Testis (tissue), 3 donors: ENCODE data around the gene KLHL40. TPM values are rescaled to one million over a fixed set of nuclear protein-coding genes. Genes with fewer than 3 reads are reported as not detected.
"Not testable (repeated sequence)": the region's sequence is repeated elsewhere in the genome, so short reads cannot be mapped to it uniquely, and the experiment has no call there.

Experiments
- DNase-seq: peaks from one replicate; pipeline ENCODE4 v3.0.0-alpha.2; 2019
- H3K27ac ChIP-seq, 2 donors: fragments of 200-600 bp; sonication (generic); one replicate each; pipeline ENCODE4 v1.5.1; 2019
- H3K27me3 ChIP-seq: fragments of 200-600 bp; sonication (generic); one replicate; pipeline ENCODE4 v1.5.1; 2019
- H3K36me3 ChIP-seq: fragments of 200-600 bp; sonication (generic); one replicate; pipeline ENCODE4 v1.5.1; 2017; ENCODE audit warnings: low read depth; ENCODE audit errors: missing control alignments
- H3K4me1 ChIP-seq: fragments of 200-600 bp; sonication (generic); one replicate; pipeline ENCODE4 v1.5.1; 2019
- H3K4me3 ChIP-seq, 2 donors: fragments of 200-600 bp; sonication (generic); one replicate each; pipeline ENCODE4 v1.5.1; 2017 to 2019
- H3K9me3 ChIP-seq: fragments of 200-600 bp; sonication (generic); one replicate; pipeline ENCODE4 v1.5.1; 2017
- CTCF ChIP-seq, 3 experiments: fragments of 450-650 bp in 2 of 3; fragments of 200-600 bp in 1 of 3; sonication (generic) in 1 of 3; IDR thresholded peaks; one replicate each; pipeline ENCODE4 v1.5.1; 2016 to 2019; ENCODE audit warnings: antibody characterized with exemption in 3 of 3, mild to moderate bottlenecking in 2 of 3, moderate library complexity in 1 of 3
- POLR2A ChIP-seq: fragments of 450-650 bp; IDR thresholded peaks from one replicate; pipeline ENCODE4 v1.6.1; 2017; ENCODE audit warnings: antibody characterized with exemption, mild to moderate bottlenecking, moderate library complexity
- WGBS, 2 donors: methylation state at CpG; one replicate each; pipeline ENCODE4 v1.1.5; 2018; 5-methylcytosine and 5-hydroxymethylcytosine counted together
- intact Hi-C: fragments of 100-400 bp; cut with DNase I; formaldehyde crosslinking; loops from one replicate; pipeline ENCODE4 v1.15.1; 2023; ENCODE audit warnings: low total_unique reads
- polyA plus RNA-seq: library from polyadenylated mRNA; stranded (reverse); fragments of 350-450 nt; fragmentation: Illumina TruSeq; extraction: RNeasy Lipid Tissue Mini Kit (QIAGEN cat#74804); gene quantifications from one replicate; pipeline ENCODE4 v1.2.3, GENCODE V29; 2014; ENCODE audit warnings: low read depth, low replicate concordance; ENCODE audit not compliant: insufficient read depth
- total RNA-seq, 2 donors: library from RNA; depleted of rRNA; stranded (reverse); fragments of >200 nt; gene quantifications; one replicate each; pipeline ENCODE4 v1.2.3, GENCODE V29; 2016

The KLHL40 gene
- total and polyA plus RNA-seq, 3 donors from 2014 or later = 0.62 to 3.2 (median 3.1) TPM

- TF ChIP-seq POLR2A = no peak
- no peak for TF ChIP-seq CTCF (IDR thresholded peaks at IDR 0.05)
- no peaks in the 10 kb centered on the region for H3K36me3 ChIP-seq
- H3K4me3 ChIP-seq = no peak overlapping the region
- WGBS, 2 donors = 89% methylated on average over 5 of the region's 5 CpGs
- no peaks in the 10 kb centered on the region for H3K27me3 ChIP-seq
- H3K4me1 ChIP-seq = no peaks in the 10 kb centered on the region
- DNase-seq = peak; percentile 4
- no peaks in the 10 kb centered on the region for H3K9me3 ChIP-seq
- no peak overlapping the region for H3K27ac ChIP-seq
- intact Hi-C loops = no loop called here
These were observed 33.0 kb downstream of the KLHL40 start for GRCh38 chr3:42718338-42718737.

- WGBS, 2 donors = 81 to 82% methylated on average over 6 of the region's 6 CpGs
- Histone ChIP-seq H3K27me3 (no peaks in the 10 kb centered on the region), H3K4me1 (no peaks in the 10 kb centered on the region), H3K36me3 (no peaks in the 10 kb centered on the region), H3K9me3 (no peaks in the 10 kb centered on the region), H3K27ac (no peak overlapping the region), H3K4me3 (no peak overlapping the region)
- intact Hi-C loops = no loop called here
- TF ChIP-seq POLR2A (no peak), CTCF (IDR thresholded peaks at IDR 0.05) (no peak)
- peak; percentile 4 for DNase-seq
These were observed 33.7 kb downstream of the KLHL40 start for GRCh38 chr3:42719002-42719401.

- intact Hi-C loops = no loop called here
- TF ChIP-seq POLR2A (no peak), CTCF (IDR thresholded peaks at IDR 0.05) (no peak)
- no peaks in the 10 kb centered on the region for H3K36me3 ChIP-seq
- H3K27me3 ChIP-seq = no peaks in the 10 kb centered on the region
- no peak for DNase-seq
- no peaks in the 10 kb centered on the region for H3K9me3 ChIP-seq
- H3K4me3 ChIP-seq = no peak overlapping the region
- no peak overlapping the region for H3K27ac ChIP-seq
- 87 to 92% methylated on average over 4 of the region's 4 CpGs for WGBS, 2 donors
- H3K4me1 ChIP-seq = no peaks in the 10 kb centered on the region
These were observed 34.8 kb downstream of the KLHL40 start for GRCh38 chr3:42720126-42720525.

- WGBS, 2 donors = 22 to 38% methylated on average over 1 of the region's 1 CpG
These were observed 36.4 kb downstream of the KLHL40 start for GRCh38 chr3:42721690-42722089.

GRCh38 chr3:42722442-42722841 lies 37.1 kb downstream of the KLHL40 start:
- H3K4me3 ChIP-seq, H3K27me3 ChIP-seq, H3K9me3 ChIP-seq, intact Hi-C loops, H3K4me1 ChIP-seq, H3K36me3 ChIP-seq: not testable (repeated sequence)
- 90 to 93% methylated on average over 3 of the region's 3 CpGs for WGBS, 2 donors
- peak; percentile 2 for DNase-seq
- peak overlapping the region in 1 of 2 donors; percentile 50 for H3K27ac ChIP-seq

More at GRCh38 chr3:42721690-42722089, 36.4 kb downstream of the KLHL40 start:
- H3K9me3 ChIP-seq = no peaks in the 10 kb centered on the region
- H3K27me3 ChIP-seq = no peaks in the 10 kb centered on the region
- no peak overlapping the region for H3K4me3 ChIP-seq
- H3K36me3 ChIP-seq = no peaks in the 10 kb centered on the region
- intact Hi-C loops = no loop called here
- H3K27ac ChIP-seq = peak overlapping the region in 1 of 2 donors; percentile 50
- TF ChIP-seq POLR2A = no peak
- no peak for TF ChIP-seq CTCF (IDR thresholded peaks at IDR 0.05)
- H3K4me1 ChIP-seq = no peaks in the 10 kb centered on the region
- peak; percentile 6 for DNase-seq
